Measurements from ENCODE around the gene TDP1. TPM values are rescaled to one million over a fixed set of nuclear protein-coding genes. Genes with fewer than 3 reads are reported as not detected.

TDP1 gene
- total and polyA plus RNA-seq, 2 experiments from 2014 or later, result 23.0 to 63.6 TPM

DNA sequence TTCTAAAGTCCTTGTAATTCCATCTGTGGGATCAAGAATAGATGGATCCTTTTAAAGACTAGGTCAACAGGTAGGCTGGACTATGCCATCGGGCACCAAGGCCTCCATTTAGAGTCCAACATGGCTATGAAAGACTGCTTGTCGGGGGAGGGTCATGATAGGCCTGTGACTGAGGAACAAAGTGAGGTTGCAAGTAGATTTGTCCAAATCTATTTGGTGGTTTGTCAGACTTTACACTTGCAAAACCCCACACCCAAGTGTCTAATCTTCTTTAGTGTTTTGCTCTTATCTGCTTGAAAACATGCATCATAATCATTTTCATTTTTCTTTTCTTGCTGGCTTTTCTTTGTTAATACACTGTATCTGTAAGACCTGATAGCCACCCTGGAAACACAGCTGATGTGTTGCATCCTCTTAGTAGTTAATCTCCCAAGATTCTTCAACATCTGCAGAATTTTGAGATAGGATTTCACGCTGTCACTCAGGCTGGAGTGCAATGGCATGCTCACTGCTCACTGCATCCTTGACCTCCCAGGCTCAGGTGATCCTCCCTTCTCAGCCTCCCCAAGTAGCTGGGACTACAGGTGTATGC lies 50.3 kb downstream of the TDP1 start:
- Histone ChIP-seq H4K20me1 (replicated peaks; ENCODE audit: insufficient read depth) (no peaks in the 10 kb centered on the region; the same call in 1 of the 2 replicates), H3F3A (replicated peaks; ENCODE audit: low read depth) (no peaks in the 10 kb centered on the region), H2AFZ (no peak overlapping the region), H3K79me2 (replicated peaks; ENCODE audit: insufficient read depth) (no peaks in the 10 kb centered on the region), H3K9me2 (ENCODE audit: insufficient read depth) (no peaks in the 10 kb centered on the region), H3K36me3 (ENCODE audit: insufficient read depth) (peaks cover 14% of the 10 kb centered on the region), H3K4me2 (no peak overlapping the region), H3K27ac (ENCODE audit: low read depth) (no peak overlapping the region), H3K4me3 (no peak overlapping the region), H3K27me3 (ENCODE audit: insufficient read depth) (no peaks in the 10 kb centered on the region), H3K4me1 (ENCODE audit: insufficient read depth) (no peaks in the 10 kb centered on the region)
- peaks cover 33% of the 10 kb centered on the region for H3K36me3 Mint-ChIP-seq (ENCODE audit: low read depth)
- TF ChIP-seq STAT1 (IDR thresholded peaks at IDR 0.05; ENCODE audit: unreplicated experiment), result no peak
- TF ChIP-seq ZNF114 (CRISPR knock-in tag; IDR thresholded peaks at IDR 0.05), result no peak
- TF ChIP-seq POLR2AphosphoS5 (IDR thresholded peaks at IDR 0.05; ENCODE audit: low read depth), result no peak
- TF ChIP-seq, protein P1, sequence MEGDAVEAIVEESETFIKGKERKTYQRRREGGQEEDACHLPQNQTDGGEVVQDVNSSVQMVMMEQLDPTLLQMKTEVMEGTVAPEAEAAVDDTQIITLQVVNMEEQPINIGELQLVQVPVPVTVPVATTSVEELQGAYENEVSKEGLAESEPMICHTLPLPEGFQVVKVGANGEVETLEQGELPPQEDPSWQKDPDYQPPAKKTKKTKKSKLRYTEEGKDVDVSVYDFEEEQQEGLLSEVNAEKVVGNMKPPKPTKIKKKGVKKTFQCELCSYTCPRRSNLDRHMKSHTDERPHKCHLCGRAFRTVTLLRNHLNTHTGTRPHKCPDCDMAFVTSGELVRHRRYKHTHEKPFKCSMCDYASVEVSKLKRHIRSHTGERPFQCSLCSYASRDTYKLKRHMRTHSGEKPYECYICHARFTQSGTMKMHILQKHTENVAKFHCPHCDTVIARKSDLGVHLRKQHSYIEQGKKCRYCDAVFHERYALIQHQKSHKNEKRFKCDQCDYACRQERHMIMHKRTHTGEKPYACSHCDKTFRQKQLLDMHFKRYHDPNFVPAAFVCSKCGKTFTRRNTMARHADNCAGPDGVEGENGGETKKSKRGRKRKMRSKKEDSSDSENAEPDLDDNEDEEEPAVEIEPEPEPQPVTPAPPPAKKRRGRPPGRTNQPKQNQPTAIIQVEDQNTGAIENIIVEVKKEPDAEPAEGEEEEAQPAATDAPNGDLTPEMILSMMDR (conservative IDR thresholded peaks at IDR 0.05; ENCODE audit: low read depth in 2 of 2), result no peak
- TF ChIP-seq NANOG (IDR thresholded peaks at IDR 0.05; ENCODE audit: borderline replicate concordance), result no peak
- no peak for TF ChIP-seq EZH2phosphoT487 (IDR thresholded peaks at IDR 0.05; ENCODE audit: unreplicated experiment)
- TF ChIP-seq CREB1 (CRISPR knock-in tag; IDR thresholded peaks at IDR 0.05; ENCODE audit: low read depth), result no peak
- no peak for TF ChIP-seq ZNF331 (CRISPR knock-in tag; IDR thresholded peaks at IDR 0.05; ENCODE audit: low read depth)
- TF ChIP-seq JUNB (IDR thresholded peaks at IDR 0.05; ENCODE audit: unreplicated experiment), result no peak
- TF ChIP-seq EZH2 (IDR thresholded peaks at IDR 0.05; ENCODE audit: low read depth, unreplicated experiment), result no peak
- H3K9me3 Mint-ChIP-seq, result peaks cover 2% of the 10 kb centered on the region; the same call in 1 of the 3 replicates
- ATAC-seq (no peak), DNase-seq (ENCODE audit: low spot score) (no peak)
- H3K4me1 Mint-ChIP-seq, result no peaks in the 10 kb centered on the region
- H3K27me3 Mint-ChIP-seq (ENCODE audit: insufficient read depth, low read depth, poor library complexity), result peaks cover 2% of the 10 kb centered on the region
- no peak overlapping the region for H3K27ac Mint-ChIP-seq
- no peak overlapping the region for H3K4me3 Mint-ChIP-seq

DNA sequence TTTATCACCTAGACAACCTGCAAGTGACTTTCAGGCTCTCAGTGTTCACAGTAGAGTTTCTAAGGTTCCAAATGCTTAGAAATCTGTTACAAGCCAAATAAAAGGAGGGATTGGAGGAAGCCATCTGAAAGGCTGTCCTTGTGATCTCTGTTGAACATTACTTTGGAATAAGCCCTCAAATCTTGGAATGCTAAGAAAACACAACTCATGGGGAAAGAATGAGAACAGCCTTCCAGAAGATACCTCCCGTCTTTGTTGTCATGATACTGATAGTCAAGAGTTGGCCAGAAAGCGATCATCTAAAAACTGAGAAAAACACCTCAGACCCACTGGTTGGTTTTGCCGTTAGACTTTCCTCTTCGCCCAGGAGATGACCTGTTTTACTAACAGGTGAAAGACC lies 61.6 kb downstream of the TDP1 start:
- no peaks in the 10 kb centered on the region for H3K4me1 Mint-ChIP-seq
- no peaks in the 10 kb centered on the region for H3F3A ChIP-seq (replicated peaks; ENCODE audit: low read depth)
- no peak overlapping the region for H3K27ac ChIP-seq (ENCODE audit: low read depth)
- H4K20me1 ChIP-seq (replicated peaks; ENCODE audit: insufficient read depth), result no peaks in the 10 kb centered on the region
- no peaks in the 10 kb centered on the region for H3K27me3 Mint-ChIP-seq (ENCODE audit: insufficient read depth, low read depth, poor library complexity)
- H3K36me3 ChIP-seq (ENCODE audit: insufficient read depth), result peaks cover 16% of the 10 kb centered on the region; the same call in 1 of the 2 replicates
- no peak overlapping the region for H2AFZ ChIP-seq
- H3K4me2 ChIP-seq, result no peak overlapping the region
- no peak overlapping the region for H3K27ac Mint-ChIP-seq
- no peak for ATAC-seq
- no peaks in the 10 kb centered on the region for H3K79me2 ChIP-seq (replicated peaks; ENCODE audit: insufficient read depth)
- no peak overlapping the region for H3K4me3 Mint-ChIP-seq
- H3K27me3 ChIP-seq (ENCODE audit: insufficient read depth), result no peaks in the 10 kb centered on the region
- no peaks in the 10 kb centered on the region for H3K9me2 ChIP-seq (ENCODE audit: insufficient read depth)
- no peak overlapping the region for H3K4me3 ChIP-seq
- DNase-seq (ENCODE audit: low spot score), result no peak
- H3K9me3 Mint-ChIP-seq, result peaks cover 10% of the 10 kb centered on the region
- H3K4me1 ChIP-seq (ENCODE audit: insufficient read depth), result no peaks in the 10 kb centered on the region
- peaks cover 45% of the 10 kb centered on the region for H3K36me3 Mint-ChIP-seq (ENCODE audit: low read depth)
- TF ChIP-seq POLR2AphosphoS5 (IDR thresholded peaks at IDR 0.05; ENCODE audit: low read depth) (no peak), ZNF114 (CRISPR knock-in tag; IDR thresholded peaks at IDR 0.05) (no peak), EZH2 (IDR thresholded peaks at IDR 0.05; ENCODE audit: low read depth, unreplicated experiment) (no peak), JUNB (IDR thresholded peaks at IDR 0.05; ENCODE audit: unreplicated experiment) (no peak), STAT1 (IDR thresholded peaks at IDR 0.05; ENCODE audit: unreplicated experiment) (no peak), ZNF331 (CRISPR knock-in tag; IDR thresholded peaks at IDR 0.05; ENCODE audit: low read depth) (no peak), CREB1 (CRISPR knock-in tag; IDR thresholded peaks at IDR 0.05; ENCODE audit: low read depth) (no peak), EZH2phosphoT487 (IDR thresholded peaks at IDR 0.05; ENCODE audit: unreplicated experiment) (no peak), NANOG (IDR thresholded peaks at IDR 0.05; ENCODE audit: borderline replicate concordance) (no peak)
- TF ChIP-seq, protein P2, sequence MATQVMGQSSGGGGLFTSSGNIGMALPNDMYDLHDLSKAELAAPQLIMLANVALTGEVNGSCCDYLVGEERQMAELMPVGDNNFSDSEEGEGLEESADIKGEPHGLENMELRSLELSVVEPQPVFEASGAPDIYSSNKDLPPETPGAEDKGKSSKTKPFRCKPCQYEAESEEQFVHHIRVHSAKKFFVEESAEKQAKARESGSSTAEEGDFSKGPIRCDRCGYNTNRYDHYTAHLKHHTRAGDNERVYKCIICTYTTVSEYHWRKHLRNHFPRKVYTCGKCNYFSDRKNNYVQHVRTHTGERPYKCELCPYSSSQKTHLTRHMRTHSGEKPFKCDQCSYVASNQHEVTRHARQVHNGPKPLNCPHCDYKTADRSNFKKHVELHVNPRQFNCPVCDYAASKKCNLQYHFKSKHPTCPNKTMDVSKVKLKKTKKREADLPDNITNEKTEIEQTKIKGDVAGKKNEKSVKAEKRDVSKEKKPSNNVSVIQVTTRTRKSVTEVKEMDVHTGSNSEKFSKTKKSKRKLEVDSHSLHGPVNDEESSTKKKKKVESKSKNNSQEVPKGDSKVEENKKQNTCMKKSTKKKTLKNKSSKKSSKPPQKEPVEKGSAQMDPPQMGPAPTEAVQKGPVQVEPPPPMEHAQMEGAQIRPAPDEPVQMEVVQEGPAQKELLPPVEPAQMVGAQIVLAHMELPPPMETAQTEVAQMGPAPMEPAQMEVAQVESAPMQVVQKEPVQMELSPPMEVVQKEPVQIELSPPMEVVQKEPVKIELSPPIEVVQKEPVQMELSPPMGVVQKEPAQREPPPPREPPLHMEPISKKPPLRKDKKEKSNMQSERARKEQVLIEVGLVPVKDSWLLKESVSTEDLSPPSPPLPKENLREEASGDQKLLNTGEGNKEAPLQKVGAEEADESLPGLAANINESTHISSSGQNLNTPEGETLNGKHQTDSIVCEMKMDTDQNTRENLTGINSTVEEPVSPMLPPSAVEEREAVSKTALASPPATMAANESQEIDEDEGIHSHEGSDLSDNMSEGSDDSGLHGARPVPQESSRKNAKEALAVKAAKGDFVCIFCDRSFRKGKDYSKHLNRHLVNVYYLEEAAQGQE (IDR thresholded peaks at IDR 0.05; ENCODE audit: unreplicated experiment), result no peak
- TF ChIP-seq, protein P1 (conservative IDR thresholded peaks at IDR 0.05; ENCODE audit: low read depth in 2 of 2), result no peak
